NCI-H345 treated with DMSO at 0.1 percent for 48 hours (cell line): ENCODE measurements around the gene CA11.
"Not testable (repeated sequence)": the region's sequence is repeated elsewhere in the genome, so short reads cannot be mapped to it uniquely, and the experiment has no call there.

Experiments used
- DNase-seq: peaks from one replicate; lab custom pipeline; 2025; ENCODE audit not compliant: unreplicated experiment; lab: John Stamatoyannopoulos, UW

Gene CA11

DNA sequence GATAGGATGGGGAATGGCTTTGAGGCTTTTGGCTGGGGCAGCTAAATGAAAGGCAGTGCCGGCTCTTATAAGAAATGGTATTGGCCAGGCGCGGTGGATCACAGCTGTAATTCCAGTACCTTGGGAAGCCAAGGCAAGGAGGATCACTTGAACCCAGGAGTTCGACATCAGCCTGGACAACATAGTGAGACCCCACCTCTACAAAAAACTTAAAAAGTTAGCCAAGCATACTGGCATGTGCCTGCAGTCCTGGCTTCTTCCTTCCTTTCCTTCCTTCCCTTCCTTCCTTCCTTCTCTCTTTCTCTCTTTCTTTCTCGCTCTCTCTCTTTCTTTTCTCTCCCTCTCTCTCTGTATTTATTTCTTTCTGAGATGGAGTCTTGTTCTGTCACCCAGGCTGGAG lies 3.1 kb downstream of the CA11 start:
- DNase-seq, result no peak

DNA sequence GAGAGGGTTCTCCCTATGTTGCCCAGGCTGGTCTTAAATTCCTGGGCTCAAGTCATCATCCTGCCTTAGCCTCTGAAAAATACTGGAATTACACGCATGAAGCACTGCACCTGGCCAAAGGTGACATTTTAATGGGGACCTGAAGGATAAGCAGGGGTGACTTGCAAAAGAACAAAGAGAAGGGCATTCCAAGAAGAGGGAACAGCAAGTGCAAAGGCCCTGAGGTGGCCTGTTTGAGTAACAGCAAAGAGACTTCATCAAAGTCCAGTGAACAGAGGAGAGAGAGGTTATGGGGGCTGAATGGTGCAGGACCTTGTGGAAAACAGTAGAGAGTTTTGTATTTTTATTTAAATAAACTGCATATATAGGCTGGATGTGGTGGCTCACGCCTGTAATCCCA lies 4.1 kb downstream of the CA11 start:
- DNase-seq, result no peak

DNA sequence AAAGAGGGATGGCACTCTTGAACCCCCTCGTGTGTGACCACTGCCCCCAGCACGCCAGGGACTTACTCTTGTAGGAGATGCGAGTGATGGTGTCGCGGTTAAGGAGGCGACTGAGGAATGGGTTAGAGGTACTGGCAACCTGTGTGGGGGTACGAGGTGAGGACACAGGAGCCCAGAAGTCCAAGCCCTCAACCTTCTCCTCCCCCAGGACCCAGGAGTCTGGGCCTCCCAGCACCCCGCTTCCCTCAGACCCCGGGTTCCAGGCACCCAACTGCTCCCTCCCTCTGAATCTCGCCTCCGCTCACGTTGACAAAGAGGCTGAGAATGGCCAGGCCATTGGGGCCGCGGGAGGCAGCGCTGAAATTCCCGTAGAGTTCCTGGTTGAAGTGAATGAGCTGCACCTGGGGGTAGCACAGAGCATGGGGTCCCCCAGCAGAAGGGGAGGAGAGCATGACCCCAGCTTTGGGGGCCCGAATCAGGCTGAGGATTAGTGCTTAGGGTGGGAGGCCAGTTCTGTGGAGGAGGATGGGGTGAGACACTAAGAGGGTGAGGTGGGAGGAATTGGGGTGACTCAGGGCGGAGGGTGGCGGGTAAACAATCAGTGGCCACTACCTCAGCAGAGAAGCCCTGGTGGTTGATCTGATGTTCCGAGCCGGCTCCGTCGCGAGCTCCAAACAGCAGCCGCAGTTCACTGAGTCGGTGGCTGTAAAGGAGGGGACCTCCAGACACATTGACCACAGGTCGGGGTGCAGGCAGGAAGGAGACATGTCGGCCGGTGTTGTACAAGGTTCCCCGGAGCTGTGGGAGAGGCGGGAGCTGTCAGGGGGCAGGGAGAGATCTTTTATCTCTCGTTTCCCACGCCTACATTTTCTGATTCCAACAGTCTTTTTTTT lies 6.3 kb downstream of the CA11 start:
- no peak for DNase-seq

DNA sequence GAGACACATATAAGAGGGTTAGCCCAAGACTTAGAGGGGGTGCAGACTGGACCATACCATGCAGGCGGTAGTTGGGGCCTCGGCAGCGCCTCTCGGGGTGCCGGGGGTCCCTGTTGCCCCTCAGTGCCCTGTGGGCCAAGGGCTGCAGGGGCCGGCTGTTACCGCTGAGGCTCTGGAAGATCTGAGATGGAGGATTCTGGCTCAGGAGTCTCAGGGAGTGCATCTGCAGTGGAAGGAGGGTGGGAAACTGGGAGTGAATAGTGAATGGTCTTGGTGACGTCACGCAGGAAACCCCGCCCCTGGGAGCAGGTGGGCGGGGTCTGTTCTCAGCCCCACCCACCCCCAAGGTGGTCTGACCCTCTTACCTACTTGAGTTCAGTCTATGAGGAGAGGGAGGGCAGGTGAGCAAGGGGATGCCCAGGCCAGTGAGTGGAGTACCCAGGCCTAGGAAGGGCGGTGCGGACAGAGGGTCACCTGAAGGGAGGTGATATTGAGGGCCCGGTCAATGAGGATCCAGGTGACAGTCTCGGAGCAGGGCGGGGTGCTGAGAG lies 7.1 kb downstream of the CA11 start:
- DNase-seq, result no peak

DNA sequence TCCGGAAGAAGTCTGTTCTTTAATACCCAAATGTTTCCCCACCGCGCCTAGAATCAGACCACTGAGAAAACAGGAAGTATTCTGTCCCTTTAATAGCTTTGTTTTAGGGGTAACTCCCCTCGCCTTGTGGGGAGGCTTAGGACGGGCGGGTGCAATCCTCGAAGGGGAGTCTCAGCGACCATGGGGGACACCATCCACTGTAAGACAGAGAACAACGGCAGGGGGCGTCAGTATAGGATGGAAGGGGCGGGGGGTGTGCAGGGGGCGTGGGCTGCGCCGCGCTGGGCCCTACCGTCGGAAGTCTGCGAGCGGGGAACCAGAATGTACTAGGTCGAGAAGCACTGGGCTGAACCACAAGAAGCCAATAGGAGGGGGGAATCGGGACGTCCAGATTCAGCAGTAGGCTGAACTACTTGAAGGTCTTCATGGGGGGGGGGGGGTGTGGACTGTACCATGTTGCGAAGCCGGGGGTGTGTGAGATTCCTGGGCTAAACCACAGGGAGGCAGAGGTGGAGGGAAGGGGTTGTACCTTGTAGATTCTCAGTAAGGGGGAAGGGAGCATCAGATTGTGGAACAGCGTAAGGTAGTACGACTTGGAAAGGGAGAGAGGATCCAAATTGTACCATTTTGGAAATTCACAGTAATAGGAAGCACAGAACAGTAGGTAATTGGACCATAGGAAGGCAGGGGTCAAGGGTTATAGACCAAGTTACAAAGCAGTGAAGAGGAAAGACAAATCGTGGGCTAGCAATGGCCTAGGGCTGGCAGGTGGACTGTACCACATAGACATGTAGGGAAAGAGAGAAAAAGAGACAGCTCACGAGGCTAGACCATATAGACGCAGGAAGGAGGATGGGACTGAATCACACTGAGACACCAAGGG lies 7.8 kb downstream of the CA11 start:
- peak; percentile 37 for DNase-seq

DNA sequence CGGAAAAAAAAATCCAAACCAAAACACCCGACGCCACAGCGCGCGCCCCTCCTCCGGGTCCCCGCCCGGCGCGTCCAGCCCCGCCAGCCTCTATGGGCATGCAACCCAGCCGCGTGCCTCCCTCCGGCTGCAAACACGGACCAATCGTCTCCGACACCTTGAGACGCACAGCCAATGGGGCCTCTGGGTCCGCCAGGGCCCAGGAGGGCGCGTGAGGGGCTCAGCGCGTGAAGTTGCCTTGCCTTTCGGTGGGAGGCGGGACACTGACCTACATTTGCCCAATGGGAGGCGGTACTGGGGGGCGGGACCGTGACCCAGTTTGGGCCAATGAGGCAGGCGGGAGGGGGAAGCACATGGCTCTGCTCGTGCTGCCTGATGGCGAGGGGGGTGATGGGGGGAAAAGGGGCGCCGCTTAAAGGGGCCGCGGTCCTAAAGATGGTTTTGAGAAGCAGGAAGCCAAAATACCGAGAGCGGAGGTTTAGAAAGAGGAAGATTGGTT lies 8.5 kb downstream of the CA11 start:
- peak; percentile 72 for DNase-seq

DNA sequence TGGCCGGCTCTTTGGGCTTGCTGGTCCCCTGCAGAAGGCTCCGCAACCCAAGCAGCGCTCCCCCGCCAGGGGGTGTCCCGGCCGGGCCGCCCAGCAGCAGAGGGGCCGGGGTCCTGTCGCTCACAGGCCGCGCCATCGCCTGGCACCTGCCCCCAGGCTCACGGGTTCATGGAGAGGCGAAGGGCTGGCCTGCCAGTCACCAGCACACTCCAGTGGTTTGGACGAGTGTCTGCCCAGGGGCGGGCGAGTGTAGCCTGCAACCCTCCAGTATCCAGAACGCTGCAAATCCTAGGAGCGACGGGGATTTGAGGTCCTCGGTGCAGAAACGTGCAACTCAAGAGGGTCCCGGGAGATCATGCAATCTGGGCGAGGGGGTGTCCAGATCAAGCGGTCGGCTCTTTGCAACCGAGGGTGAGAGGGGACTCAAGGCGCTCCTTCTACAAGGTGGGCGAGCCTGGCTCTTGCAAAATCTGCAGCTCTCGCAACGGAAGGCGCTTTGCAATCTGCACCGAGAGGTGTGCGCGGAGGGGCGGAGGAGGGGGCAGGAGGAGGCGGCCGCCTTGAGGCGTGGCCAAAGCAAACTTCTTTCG lies 9.0 kb downstream of the CA11 start, which contains the start of gene DBP:
DBP (minus strand) TSS at position 521 of the 590 bp plus-strand sequence; CDS start at position 136, 385 bp downstream.
- no peak for DNase-seq

DNA sequence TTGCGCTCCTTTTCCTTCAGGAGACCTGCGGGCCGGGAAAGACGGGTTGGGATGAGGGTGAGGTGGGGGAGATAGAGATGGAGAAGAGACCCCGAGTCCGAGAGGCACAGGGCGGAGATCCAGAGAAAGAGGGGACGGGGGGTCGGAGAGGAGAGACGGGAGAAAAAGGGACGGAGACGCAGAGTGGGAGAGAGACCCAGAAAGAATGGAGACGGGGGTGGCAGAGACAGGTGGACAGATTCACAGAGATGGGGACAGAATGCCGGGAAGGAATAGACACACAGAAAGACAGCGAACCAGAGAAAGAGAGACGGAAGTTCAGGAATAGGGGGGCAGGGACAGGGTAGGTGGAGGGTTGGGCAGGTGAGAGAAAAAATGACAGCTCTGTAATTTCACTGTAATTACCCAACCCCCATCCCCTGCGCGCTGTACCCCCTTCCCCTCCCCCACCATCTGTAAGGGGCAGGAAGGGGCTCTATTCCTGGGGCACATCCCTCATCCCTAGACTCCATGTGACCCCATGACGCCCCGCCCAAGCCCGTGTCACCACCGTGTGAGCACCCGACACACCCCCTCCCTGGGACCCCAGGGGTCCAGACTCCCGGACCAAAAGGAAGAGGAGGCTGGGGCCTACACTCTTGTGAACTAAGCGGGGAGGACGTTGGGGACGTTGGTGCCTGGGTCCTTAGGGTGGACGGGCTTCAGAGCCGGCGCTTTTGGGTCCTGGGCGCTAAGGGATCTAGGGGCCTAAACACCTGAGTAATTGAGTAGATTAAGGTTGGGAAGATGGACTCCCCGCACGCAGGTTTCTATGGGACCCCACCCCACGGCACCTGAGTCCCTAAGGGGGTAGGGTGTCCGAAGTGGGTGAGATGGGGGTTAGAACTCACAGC lies 9.8 kb downstream of the CA11 start:
- no peak for DNase-seq

DNA sequence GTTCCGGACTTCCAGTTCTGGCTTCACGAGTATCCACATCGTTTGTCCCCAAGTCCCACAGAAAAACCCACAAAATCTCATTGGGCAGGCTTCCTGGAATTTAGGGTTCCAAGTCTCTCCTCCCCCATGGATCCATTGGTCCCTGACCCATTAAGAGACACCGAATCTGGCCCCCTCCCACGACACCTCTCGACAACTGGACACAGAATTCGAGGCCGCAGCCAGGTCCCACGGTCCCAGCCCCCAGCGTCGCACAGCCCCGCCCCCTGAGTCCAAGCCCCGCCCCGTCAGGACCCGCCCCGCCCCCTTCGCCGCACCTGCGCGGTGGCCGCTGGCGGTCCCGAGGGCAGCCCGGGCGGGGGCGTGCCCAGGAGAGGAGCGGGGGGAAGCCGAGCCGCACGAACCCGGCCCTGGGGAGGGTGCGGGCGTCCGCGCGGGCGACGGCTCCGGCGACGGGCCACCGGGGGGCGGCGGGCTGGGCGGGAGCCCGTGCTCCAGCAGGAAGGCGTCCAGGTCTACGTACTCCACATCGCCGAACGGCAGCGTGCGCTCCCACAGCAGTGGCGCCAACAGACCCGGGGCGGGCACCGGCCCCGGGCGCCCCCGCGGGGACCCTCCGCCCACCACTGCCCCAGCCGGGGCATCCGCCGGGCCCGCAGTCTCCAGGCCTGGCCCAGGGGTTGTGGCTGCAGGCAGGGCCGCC lies 10.6 kb downstream of the CA11 start:
- DNase-seq, result no peak

DNA sequence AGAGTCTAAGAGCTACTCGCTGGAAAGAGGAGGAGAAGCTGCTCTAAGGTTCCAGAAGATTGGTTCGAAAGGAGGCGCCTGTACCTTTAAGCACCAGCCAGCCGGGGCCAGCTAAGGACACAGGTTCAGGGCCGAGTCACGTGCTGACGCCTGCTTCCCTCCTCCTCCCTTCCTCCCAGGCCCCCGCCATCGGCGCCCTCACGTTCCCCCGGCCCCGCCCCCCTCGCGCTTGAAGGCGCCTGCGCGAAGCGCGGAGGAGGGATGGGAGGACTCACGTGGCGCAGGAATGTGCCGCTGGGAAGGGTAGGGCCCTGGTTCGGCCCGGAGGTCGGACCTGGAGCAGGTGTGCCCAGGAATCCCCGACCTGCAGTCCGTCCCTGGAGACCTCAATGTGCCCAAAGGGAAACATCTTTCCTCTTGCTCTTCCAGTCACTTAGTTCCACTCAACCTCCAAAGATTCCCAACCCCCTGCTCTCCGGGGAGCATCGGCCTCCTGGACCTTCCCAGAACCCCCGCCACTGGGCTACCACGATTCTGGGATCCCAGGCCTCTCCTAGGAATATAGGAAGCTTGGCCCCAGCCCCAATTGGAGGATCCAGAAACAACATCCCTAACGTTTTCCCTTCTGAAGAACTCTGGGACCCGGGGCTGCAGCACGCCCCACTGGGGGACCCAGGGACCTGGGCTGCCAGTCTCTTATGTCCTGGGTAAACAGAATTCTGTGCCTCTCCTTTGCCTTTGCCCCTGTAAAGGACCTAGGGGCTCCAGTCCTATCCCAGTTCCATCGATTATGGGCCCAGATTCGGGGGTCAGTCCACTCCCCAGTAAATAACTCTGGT lies 11.3 kb downstream of the CA11 start:
- peak; percentile 66 for DNase-seq

DNA sequence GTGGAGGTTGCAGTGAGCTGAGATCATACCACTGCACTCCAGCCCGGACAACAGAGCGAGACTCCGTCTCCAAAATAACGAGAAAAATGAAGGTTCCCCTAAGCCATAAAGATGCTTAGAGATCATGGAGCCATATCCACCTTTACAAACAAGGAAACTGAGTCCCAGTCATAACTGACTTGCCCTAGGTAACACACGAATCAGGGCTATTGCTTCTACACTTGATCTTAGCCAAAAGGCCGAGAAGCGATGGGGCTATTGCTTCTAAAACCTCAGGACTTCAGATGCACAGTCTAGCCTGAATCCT lies 12.0 kb downstream of the CA11 start:
- no peak for DNase-seq

DNA sequence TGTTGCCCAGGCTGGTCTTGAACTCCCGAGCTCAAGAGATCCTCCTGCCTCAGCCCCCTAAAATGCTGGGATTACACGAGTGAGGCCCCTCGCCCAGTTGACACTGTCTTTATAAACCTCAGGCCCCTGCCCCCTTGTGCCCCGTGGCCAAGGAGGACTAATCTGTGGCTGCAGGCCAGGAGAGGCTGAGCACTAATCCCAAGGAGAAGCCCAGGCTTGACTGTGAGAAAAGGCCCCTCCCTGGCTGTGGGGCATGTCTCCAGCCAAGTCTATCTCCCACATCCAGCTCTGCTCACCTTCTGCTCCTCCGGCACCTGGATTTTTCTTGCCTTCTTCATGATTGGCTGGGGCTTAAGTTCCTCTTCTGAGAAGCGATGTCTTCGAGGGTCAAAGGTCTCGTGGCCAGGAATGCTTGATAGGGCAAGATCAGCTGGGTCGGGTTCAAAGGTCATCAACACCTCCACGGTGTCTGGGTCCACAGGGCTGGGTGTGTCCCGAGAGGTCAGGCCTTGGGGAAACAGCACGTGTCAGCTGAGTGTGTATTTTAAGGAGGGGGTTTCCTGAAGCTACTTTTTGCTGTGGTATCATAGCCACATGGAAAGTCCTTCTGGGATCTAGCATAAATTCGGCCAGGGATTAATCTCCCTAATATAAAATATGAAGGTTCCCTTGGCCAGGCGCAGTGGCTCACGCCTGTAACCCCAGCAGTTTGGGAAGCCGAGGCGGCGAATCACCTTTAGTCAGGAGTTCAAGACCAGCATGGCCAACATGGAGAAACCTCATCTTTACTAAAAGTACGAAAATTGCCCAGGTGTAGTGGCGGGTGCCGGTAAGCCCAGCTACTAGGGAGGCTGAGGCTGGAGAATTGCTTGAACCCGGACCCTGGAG lies 12.6 kb downstream of the CA11 start:
- DNase-seq, result no peak

DNA sequence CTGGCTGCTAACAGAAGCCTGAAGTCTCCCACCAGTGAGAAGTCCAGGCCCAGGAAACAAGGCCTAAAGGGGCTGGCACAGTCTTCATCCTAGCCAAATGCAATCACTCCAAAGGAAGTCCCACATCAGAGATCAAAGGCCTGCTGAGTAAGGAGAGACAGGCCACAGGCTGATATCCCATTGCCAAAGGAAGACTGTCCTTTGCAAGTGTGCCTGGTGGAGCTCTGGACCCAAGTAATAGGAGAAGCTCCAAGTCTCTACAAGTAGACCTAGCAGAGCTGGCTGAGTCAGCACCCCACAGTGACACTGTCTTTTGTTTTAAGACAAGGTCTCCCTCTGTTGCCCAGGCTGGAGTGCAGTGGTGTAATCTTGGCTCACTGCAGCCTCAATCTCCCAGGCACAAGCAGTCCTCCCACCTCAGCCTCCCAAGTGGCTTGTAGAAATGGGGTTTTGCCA lies 13.3 kb downstream of the CA11 start:
- DNase-seq, result no peak

DNA sequence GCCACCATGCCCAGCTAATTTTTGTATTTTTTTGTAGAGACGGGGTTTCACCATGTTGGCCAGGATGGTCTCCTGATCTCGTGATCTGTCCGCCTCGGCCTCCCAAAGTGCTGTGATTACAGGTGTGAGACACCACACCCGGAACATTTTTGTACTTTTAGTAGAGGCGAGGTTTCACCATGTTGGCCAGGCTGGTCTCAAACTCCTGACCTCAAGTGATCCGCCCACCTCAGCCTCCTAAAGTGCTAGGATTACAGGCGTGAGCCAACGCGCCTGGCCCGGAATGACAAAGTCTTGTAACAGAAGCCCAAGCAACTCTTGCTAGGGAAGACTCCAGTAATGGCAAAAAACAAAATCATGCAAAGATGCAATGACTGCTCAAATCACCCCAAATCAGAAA lies 13.7 kb downstream of the CA11 start:
- not testable (repeated sequence) for DNase-seq

DNA sequence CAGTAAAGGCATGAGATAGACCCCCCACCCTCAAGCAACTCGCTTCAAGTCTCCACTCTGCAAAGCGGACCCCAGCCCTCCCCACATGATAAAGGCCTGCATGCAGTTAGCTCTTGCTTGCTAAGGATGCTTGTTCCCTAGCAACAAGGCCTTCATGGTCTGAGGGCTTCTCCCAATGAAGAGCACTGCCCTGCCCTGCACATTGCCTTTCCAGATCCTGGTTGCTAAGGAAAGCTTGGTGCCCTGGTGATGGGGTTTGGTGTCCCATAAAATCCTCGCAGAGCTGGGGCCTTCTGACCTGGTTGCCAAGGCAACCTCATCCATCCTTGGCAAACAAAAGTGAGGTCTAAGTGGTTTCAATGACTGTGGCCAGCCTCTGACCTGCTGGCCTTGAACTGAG lies 14.8 kb downstream of the CA11 start:
- DNase-seq, result no peak

DNA sequence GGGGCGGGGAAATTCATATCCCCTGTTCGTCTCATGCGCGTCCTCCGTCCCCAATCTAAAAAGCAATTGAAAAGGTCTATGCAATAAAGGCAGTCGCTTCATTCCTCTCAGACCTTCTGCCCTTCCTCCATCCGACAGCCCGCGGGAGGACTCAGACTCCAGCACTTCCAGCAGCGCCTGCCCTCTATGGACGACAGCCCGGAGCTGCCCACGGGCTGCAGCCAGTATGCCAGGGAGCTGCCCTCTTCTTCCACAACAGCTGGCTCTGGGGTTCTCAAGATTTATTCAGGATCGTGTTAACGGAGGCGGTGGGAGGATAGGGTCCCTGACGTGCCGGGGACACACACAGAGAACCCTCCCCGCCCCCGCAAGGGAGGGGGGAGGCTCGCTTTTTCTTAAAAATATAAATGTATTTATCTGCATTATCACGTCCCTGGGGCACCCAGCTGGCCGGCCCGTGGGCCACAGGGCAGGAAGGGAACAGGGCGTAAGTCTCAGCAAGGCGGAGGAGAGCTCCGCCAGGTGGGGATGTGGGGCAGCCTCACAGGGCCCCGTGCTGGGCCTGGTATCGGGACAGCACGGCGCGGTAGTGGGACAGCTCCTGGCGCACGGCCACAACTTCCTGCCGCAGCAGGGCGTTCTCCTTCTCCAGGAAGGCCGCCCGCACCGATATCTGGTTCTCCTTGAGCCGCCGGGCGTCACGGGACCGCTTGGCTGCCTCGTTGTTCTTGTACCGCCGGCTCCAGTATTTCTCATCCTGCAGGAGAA lies 15.5 kb downstream of the CA11 start:
- DNase-seq, result no peak
